Measurements from ENCODE around the gene SAMD11. TPM values are rescaled to one million over a fixed set of nuclear protein-coding genes. Genes with fewer than 3 reads are reported as not detected.

Gene SAMD11
- total and polyA plus RNA-seq, 10 donors, result 7.5 to 37.0 (median 18.9) TPM

GRCh38 chr1:921011-921837 is 2.5 kb upstream of the SAMD11 start:
- Histone ChIP-seq H3K4me1 (peaks cover 21 to 81% (median 53%) of the 10 kb centered on the region in 6 donors), H3K27me3 (replicated peaks in 1 of 7) (peaks cover 0 to 100% (median 78%) of the 10 kb centered on the region in 7 donors), H3K36me3 (no peaks in the 10 kb centered on the region), H3K9me3 (no peaks in the 10 kb centered on the region), H3K27ac (no peak overlapping the region), H3K4me3 (peak overlapping the region in 1 of 8 donors; percentile 34)
- 26 to 37% (median 31%) methylated on average over 28 to 38 of the region's 38 CpGs for WGBS, 5 donors
- no peak for DNase-seq
- intact Hi-C loops (cut with DNase I; ENCODE audit: low total_unique reads), result no loop called here
- TF ChIP-seq POLR2AphosphoS5 (IDR thresholded peaks at IDR 0.05) (peak in 2 of 3 donors; percentile 46 to 66), POLR2A (IDR thresholded peaks at IDR 0.05) (no peak), CTCF (IDR thresholded peaks at IDR 0.05 in 8 of 11, conservative IDR thresholded peaks at IDR 0.05 in 3 of 11) (peak in 9 of 11 experiments; percentile 25 to 72 (median 52))

DNA sequence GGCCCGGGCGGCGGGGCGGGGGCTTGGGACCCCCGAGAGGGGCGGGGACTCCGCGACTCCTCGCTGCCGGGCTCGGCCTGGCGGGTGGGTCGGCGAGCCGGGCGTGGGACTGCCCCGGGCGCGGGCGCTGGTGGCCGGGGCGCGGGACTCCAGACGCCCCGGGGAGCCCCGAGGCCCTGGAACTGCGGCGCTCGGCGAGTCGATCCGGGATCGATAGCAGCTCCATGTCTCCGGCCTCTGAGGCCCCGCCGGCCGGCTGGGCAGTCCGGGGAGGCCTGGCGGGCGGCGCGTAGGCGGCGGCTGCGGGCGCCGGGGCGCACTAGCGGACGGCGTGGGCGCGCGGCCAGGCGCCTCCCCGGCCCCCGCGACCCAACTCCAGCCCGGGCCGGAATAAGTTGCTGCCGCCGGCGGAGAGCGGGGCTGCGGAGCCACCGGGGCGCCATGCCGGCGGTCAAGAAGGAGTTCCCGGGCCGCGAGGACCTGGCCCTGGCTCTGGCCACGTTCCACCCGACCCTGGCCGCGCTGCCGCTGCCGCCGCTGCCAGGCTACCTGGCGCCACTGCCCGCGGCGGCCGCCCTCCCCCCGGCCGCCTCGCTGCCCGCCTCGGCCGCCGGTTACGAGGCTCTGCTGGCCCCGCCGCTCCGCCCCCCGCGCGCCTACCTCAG is 400 bp downstream of the SAMD11 start:
- intact Hi-C loops (cut with DNase I; ENCODE audit: low total_unique reads), result no loop called here
- DNase-seq, result no peak
- Histone ChIP-seq H3K4me1 (peaks cover 21 to 70% (median 51%) of the 10 kb centered on the region in 6 donors), H3K9me3 (no peaks in the 10 kb centered on the region), H3K27ac (peak overlapping the region in 4 of 8 donors; percentile 28 to 80 (median 62)), H3K36me3 (no peaks in the 10 kb centered on the region), H3K4me3 (peak overlapping the region; percentile 22 to 75 (median 53)), H3K27me3 (replicated peaks in 1 of 7) (peaks cover 0 to 100% (median 91%) of the 10 kb centered on the region in 7 donors)
- TF ChIP-seq POLR2A (IDR thresholded peaks at IDR 0.05) (no peak), POLR2AphosphoS5 (IDR thresholded peaks at IDR 0.05) (no peak), CTCF (IDR thresholded peaks at IDR 0.05 in 8 of 11, conservative IDR thresholded peaks at IDR 0.05 in 3 of 11) (no peak)
- 0 to 2% (median 1%) methylated on average over 19 to 98 of the region's 98 CpGs for WGBS, 5 donors

DNA sequence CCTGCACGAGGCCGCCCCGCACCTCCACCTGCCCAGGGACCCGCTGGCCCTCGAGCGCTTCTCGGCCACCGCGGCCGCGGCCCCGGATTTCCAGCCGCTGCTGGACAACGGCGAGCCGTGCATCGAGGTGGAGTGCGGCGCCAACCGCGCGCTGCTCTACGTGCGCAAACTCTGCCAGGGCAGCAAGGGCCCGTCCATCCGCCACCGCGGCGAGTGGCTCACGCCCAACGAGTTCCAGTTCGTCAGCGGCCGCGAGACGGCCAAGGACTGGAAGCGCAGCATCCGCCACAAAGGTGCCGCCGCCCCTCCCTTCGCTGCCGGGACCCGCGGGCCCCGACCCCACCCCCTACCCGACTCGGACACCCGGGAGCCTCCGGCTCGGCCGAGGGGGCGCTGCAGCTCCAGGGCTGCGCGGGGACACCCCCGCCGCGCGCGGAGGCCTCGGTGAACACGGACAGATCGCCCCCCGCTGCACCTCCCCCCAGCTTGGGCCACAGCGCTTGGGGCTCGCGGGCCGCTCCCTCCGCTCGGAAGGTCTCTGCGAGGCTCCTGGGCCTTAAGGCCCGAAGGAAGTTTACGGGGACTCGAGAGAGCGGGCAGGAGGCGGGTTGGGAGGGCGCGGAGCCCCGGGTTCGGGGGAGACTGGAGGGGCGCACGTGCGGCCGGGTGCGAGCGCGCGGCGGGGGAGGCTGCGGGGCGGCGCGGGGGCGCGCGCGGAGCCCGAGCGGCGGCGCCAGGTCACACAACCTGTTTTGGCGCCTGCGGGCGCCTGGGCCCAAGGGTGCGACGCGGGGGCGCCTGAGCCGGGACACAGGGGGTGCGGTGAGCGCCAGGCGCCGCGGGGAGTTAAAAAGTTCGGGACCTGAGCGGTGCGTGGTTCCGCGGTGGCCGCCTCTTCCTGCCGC is 1.2 kb downstream of the SAMD11 start:
- Histone ChIP-seq H3K27ac (peak overlapping the region in 4 of 8 donors; percentile 28 to 80 (median 62)), H3K27me3 (replicated peaks in 1 of 7) (peaks cover 0 to 100% (median 83%) of the 10 kb centered on the region in 7 donors), H3K36me3 (no peaks in the 10 kb centered on the region), H3K9me3 (no peaks in the 10 kb centered on the region), H3K4me1 (peaks cover 21 to 69% (median 51%) of the 10 kb centered on the region in 6 donors), H3K4me3 (peak overlapping the region; percentile 22 to 75 (median 53))
- 0 to 3% (median 0%) methylated on average over 18 to 119 of the region's 120 CpGs for WGBS, 5 donors
- TF ChIP-seq POLR2A (IDR thresholded peaks at IDR 0.05), result no peak
- peak in 2 of 3 donors; percentile 12 to 42 for TF ChIP-seq POLR2AphosphoS5 (IDR thresholded peaks at IDR 0.05)
- TF ChIP-seq CTCF (IDR thresholded peaks at IDR 0.05 in 8 of 11, conservative IDR thresholded peaks at IDR 0.05 in 3 of 11), result peak in 1 of 11 experiments; percentile 23
- no peak for DNase-seq
- intact Hi-C loops (cut with DNase I; ENCODE audit: low total_unique reads), result no loop called here

Data from spleen (tissue), 11 donors.